Activated CD8-positive, alpha-beta memory T cell treated with anti-CD3 and anti-CD28 coated beads, Interleukin-2, amount 50 U/mL, for 1 hour (primary cell): ENCODE results near the gene RIC3.

ENCODE experiments used
- DNase-seq: peaks from one replicate; pipeline ENCODE4 v3.0.0-alpha.2; 2020; ENCODE audit errors: extremely low read depth

RIC3 gene

GRCh38 chr11:8067567-8067928 is 101.3 kb downstream of the RIC3 start:
- no peak for DNase-seq

- no peak for DNase-seq
These were observed 101.8 kb downstream of the RIC3 start for GRCh38 chr11:8066911-8067455.

GRCh38 chr11:8066036-8066910 is 102.6 kb downstream of the RIC3 start:
- DNase-seq, result no peak

GRCh38 chr11:8065031-8065430 is 103.8 kb downstream of the RIC3 start:
- DNase-seq, result no peak

GRCh38 chr11:8063324-8063723 is 105.5 kb downstream of the RIC3 start:
- DNase-seq, result no peak

GRCh38 chr11:8062781-8063257 is 106.0 kb downstream of the RIC3 start:
- no peak for DNase-seq

- no peak for DNase-seq
These were observed 107.0 kb downstream of the RIC3 start for GRCh38 chr11:8061555-8062428.

- DNase-seq, result no peak
These were observed 107.8 kb downstream of the RIC3 start for GRCh38 chr11:8060801-8061554.

- DNase-seq, result no peak
These were observed 108.6 kb downstream of the RIC3 start for GRCh38 chr11:8060146-8060719.

GRCh38 chr11:8059571-8060011 is 109.2 kb downstream of the RIC3 start:
- DNase-seq, result no peak

- DNase-seq, result no peak
These were observed 109.8 kb downstream of the RIC3 start for GRCh38 chr11:8059030-8059429.

- no peak for DNase-seq
These were observed 110.6 kb downstream of the RIC3 start for GRCh38 chr11:8058216-8058615.

GRCh38 chr11:8056810-8057463 is 111.9 kb downstream of the RIC3 start:
- no peak for DNase-seq
